ENCODE measurements around the gene SPOP.
"Not testable (repeated sequence)": the region's sequence is repeated elsewhere in the genome, so short reads cannot be mapped to it uniquely, and the experiment has no call there.

Gene SPOP

GRCh38 chr17:49698005-49698404 lies 20.1 kb upstream of the SPOP start:
- intact Hi-C loops (cut with DNase I) = no loop called here
- no peak for DNase-seq

DNA sequence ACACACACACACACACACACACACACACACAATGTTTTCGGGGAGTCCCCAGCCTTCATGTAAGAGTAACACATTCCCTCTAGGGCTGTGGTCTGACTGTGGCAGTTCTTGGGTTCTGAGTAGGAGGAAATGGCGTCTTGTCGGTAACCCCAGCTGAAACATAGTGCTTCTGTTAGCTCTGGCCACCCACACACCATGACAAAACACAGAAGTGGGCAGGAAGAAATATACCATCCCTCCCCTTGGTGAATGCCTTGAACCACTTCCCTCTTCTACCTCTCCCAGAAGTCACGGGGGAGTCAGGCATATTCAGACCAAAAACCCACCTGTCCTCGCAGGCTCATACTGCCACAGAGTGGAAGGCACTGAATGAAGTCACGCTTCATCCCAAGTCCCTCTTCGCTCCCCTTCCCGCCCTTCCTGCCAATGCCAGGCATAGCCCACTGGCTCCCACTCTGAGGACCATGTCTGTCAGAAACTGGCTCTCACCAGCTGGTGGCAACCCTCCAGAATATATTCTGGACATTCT lies 18.4 kb upstream of the SPOP start:
- intact Hi-C loops (cut with DNase I) = no loop called here
- peak in 1 of 10 donors; percentile 41 for DNase-seq

GRCh38 chr17:49695698-49696232 lies 17.9 kb upstream of the SPOP start:
- DNase-seq = no peak
- intact Hi-C loops (cut with DNase I) = loop anchor here (1.0 kb wide), 1 partner anchor 125 kb away; no protein-coding TSS in a partner anchor

DNA sequence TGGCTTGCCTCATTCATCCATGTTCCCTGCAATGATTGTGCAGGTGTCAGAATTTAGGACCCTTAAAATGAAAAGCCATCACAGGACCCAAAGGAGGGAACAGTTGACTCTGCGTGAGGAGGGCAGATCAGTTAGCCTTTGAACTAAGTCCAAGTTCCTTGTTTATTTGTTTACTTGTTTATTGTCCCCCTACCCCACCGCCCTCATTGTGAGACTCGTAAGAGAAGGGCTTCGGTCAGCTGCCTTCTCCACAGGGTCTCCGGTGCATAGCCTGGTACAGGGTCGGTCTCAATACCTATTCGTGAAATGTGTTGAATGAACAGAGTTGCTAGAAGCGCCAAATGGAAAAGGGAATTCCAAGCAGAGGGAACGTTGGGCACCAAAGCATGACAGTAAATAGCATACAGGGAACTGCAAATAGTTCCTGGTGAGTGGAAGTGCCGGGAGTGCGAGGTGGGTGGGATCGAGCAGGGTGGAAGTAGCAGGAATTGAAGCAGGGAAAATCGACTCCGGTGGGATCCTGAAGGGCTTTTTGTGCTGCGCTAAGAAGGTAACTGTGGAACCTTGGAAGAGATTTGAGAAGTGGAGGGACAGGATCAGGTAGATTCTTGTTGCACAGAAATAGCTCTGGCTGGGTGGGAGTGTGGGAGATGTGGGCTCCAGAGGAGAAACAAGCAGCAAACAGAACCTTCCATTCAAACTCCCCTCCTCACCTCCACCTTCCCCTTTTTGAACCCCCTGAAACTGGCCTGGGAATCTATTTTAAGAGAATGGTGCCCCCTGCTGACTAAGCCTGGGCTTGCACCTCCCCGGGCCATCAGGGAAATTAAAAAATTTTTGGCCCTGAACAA lies 17.2 kb upstream of the SPOP start:
- intact Hi-C loops (cut with DNase I) = loop anchor here (1.0 kb wide), 1 partner anchor 125 kb away; no protein-coding TSS in a partner anchor
- peak in 8 of 10 donors; percentile 19 to 93 (median 63) for DNase-seq

DNA sequence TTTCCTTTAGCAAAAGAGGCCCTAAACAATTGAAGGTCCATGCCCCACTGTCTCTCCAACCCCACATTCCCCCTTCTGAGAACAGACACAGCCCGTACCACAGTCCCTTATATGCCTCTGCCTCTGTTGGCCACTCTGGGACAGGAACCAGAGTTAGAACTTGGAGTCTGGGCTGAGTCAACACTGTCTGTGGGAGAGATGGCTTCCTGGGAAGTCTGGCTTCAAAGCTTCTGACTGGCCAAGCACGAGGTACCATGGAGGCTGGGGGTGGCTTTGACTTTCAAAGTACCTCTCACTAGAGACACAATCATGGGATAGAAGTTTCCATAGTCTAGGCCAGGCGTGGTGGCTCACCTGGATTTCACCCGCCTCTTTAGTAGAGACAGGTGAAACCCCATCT lies 14.9 kb upstream of the SPOP start:
- intact Hi-C loops (cut with DNase I) = no loop called here
- DNase-seq = no peak

DNA sequence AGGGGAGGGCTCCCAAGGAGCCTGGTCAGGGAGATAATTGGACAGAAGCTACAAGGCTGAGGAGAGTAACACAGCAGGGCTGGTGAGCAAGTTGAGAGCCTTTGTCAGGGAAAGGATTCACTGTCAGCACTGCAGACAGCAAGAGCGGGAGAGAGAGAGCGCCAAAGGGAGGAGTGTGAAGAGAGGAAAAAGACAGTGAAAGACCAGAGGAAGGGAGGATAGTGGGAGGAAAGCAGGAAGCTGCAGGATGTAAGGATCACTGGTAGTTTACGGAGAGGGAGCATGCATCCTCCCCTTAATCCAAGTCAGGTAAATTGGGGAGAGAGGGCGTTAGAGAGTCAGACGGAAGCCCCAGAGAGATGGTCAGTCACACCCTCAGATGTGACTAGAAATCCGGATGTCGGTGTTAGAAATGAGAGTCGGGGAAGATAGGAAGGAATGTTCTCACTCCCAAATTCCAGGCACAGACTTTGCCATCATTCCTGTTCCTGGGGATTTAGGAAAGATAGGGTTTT lies 13.8 kb upstream of the SPOP start:
- intact Hi-C loops (cut with DNase I) = no loop called here

GRCh38 chr17:49691086-49691676 lies 13.3 kb upstream of the SPOP start:
- no peak for DNase-seq
- intact Hi-C loops (cut with DNase I) = no loop called here

More for the DNA sequence above, 13.8 kb upstream of the SPOP start:
- DNase-seq = no peak

DNA sequence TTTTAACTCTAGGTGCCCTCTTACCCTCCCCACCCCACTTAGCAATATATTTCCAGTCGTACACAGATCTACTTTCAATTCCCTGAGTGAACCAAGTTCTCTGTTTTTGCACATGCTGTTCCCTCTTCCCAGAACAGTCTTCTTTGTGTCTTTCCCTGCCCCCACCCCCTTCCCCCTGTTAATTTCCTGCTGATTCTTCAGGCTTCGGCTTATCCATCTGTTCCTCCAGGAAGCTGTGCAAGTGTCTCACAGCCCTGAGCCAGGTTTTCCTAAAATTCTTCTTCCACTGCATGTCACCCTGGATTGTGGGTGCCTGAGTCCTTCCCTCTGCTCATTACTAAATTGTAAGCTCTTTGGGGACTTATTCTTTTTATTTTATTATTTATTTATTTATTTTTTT lies 12.4 kb upstream of the SPOP start:
- no peak for DNase-seq
- intact Hi-C loops (cut with DNase I) = no loop called here

DNA sequence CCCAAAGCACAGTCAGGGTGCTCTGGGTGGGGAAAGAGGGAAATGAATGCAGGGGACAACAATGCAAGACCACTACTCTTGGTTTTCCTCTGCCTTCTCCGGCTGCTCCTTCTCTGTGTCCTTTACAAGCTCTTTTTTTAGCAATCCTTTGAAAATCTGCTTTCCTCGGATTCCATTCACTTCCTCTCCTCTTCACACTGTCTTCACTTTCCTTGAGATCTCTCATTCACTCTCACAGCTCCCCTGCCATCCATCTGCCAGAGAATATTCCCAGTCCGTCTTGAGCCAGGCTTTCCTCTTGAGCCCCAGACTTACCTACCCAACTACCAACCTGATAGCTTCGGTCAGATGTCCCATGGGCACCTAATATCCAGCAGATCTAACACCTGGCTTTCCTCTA lies 11.0 kb upstream of the SPOP start:
- DNase-seq = no peak
- intact Hi-C loops (cut with DNase I) = no loop called here

DNA sequence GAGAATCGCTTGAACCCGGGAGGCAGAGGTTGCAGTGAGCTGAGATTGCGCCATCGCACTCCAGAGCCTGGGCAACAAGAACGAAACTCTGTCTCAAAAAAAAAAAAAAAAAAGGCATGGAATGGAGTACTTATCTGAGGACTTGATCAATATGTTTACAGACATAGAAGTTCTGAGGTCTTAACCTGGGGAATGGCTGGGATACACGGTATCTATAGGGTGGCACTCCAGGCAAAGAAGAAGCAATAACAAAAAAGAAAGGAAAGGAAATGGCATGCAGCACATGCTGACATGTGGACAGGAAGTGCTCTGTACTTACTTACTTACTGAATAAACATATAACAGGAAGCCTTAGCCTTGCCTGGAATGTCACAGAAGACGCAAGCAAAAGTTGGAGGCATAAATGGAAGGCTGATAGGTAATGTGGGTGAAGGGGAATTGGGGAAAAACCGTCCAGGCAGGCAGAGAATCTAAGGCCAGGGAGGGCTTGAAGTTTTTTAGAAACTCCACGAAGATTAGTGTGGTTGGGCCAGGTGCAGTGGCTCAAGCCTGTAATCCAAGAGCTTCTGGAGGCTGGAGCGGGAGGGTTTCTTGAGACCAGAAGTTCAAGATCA lies 10.1 kb upstream of the SPOP start:
- no peak for DNase-seq
- intact Hi-C loops (cut with DNase I) = no loop called here

DNA sequence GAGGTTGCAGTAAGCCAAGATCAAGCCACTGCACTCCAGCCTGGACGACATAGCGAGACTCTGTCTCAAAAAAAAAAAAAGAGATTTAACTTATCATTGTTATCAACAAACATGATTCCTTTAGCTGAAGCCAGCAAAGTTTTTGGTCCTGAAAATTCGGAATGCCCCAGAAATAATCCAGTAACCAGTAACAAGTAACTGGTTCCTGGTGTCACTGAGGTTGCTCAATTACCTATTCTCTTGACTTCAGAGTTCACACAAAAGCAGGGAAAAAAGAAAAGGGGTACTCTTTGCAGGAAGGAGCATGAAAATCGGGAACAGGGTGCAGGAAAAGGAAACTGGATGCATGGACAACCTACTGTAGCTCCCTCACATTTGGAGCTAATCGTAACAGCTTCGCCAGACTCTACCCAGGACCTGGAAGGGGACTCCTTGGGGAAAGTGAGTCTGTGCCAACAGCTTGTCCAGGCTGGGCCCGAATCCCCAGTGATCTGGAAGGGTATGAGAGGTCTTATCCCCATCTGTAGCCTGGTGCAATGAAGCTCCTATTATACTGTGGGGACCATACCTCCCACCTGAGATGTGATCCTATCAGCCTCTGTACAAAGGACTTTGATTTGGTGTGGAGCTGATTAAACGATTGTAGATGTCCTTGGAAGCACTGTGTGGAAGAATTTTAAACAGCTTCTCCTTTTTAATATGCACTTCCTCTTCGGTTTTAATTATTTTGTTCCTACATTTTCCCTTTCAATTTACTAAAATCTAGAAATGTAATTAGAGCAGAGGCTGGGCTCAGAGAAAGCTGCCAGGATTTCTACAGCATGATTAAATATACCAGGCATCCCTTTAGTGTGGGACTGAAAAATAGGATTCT lies 3.4 kb upstream of the SPOP start:
- intact Hi-C loops (cut with DNase I) = no loop called here
- DNase-seq = no peak

- DNase-seq = no peak
- intact Hi-C loops (cut with DNase I) = no loop called here
Measured at GRCh38 chr17:49680314-49680713, 2.4 kb upstream of the SPOP start.

- intact Hi-C loops (cut with DNase I) = loop anchor here (10.0 kb wide), 1 partner anchor 63 kb away; no protein-coding TSS in a partner anchor
- DNase-seq = peak; percentile 88 to 99 (median 93)
Measured at GRCh38 chr17:49677134-49677932, 564 bp downstream of the SPOP start.

- DNase-seq = no peak
- intact Hi-C loops (cut with DNase I) = loop anchor here (10.0 kb wide), 1 partner anchor 62 kb away; no protein-coding TSS in a partner anchor
Measured at GRCh38 chr17:49676276-49676868, 1.5 kb downstream of the SPOP start.

DNA sequence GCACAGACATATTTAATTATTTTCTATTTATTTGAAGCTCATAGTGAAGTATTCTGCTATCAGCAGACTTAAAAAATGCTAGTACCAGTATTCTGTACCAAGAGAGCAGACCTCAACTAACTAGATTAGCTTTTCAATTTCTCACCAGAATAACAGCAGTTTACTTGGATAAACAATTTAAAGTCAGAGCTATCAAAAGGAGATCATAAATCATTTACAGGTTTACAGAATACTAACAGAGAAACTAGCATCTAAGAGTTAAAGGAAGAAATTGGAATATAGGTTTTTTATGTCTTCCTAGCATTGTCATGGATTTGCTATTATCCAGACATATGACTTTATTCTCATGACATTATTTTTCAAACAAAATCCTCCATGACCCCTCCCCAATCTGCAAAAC lies 3.4 kb downstream of the SPOP start:
- no peak for DNase-seq
- intact Hi-C loops (cut with DNase I) = loop anchor here (10.0 kb wide), 1 partner anchor 60 kb away; no protein-coding TSS in a partner anchor

DNA sequence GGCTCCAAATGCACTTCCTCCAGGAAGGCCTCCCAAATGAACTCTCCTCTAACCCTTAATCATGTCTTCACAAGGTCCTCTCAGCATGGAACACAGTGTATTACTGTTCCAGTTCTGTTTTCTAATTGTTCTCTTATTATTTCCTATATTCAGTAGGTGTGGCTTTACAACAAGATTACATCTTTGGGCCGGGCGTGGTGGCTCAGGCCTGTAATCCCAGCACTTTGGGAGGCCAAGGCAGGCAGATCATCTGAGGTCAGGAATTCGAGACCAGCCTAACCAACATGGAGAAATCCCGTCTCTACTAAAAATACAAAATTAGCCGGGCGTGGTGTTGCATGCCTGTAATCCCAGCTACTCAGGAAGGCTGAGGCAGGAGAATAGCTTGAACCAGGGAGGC lies 4.2 kb downstream of the SPOP start:
- intact Hi-C loops (cut with DNase I) = loop anchor here (10.0 kb wide), 1 partner anchor 59 kb away; no protein-coding TSS in a partner anchor

GRCh38 chr17:49670641-49671040 lies 7.3 kb downstream of the SPOP start:
- DNase-seq = no peak
- intact Hi-C loops (cut with DNase I) = loop anchor here (10.0 kb wide), 1 partner anchor 56 kb away; no protein-coding TSS in a partner anchor

More for the DNA sequence above, 4.2 kb downstream of the SPOP start:
- DNase-seq = not testable (repeated sequence)

GRCh38 chr17:49670002-49670401 lies 7.9 kb downstream of the SPOP start:
- no peak for DNase-seq
- intact Hi-C loops (cut with DNase I) = loop anchor here (10.0 kb wide), 1 partner anchor 55 kb away; no protein-coding TSS in a partner anchor
